HG02973 (cell line): ENCODE measurements around the gene NINJ1.

Experiments used
- ATAC-seq: cut with Tn5 transposase; IDR thresholded peaks from one replicate; pipeline ENCODE4 v1.9.1; 2021; ENCODE audit warnings: moderate library complexity; ENCODE audit not compliant: unreplicated experiment

NINJ1 gene

DNA sequence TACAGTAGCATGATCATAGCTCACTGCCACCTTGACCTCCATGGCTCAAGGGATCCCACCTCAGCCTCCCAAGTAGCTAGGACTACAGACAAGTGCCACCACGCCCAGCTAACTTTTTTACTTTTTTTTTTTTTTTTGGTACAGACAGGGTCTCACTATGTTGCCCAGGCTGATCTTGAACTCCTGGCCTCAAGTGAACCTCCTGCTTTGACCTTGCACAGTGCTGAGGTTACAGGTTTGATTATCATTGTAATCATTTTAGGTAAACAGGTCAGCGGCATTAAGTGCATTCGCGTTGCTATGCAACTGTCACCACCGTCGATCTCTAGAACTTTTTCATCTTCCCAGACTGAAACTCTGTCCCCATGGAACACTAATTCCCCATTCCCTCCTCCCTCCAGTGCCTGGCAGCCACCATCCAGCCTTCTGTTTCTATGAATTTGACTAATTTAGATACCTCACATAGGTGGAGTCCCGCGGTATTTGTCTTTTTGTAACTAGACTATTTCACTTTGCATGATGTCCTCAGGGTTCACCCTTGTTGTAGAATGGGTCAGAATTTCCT is 43.9 kb downstream of the NINJ1 start:
- ATAC-seq: no peak

DNA sequence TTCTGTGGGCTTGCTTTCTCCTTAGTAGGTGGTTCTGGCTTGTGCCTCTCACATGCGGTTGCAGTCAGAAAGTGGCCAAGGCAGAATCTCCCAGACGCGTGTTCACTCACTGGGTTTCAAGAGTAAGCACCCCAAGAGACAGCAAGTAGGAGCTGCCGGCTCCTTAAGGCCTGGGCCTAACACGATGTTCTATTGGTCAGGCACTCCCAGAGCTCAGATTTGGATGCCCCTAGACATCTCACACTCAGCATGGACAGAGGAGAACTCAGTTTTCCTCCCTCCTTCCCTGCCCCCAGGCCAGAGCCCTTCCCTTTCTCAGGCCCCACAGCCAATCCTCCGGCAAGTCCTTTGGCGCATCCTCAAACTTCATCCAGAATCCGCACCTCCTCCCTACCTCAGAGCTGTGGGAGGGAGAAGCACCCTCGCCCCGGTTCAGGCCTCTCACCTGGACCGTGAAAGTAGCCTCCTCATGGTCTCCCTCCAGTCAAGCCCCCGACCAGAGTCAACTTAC is 44.5 kb downstream of the NINJ1 start:
- ATAC-seq: no peak

- no peak for ATAC-seq
Measured at GRCh38 chr9:93089024-93089423, 45.0 kb downstream of the NINJ1 start.

DNA sequence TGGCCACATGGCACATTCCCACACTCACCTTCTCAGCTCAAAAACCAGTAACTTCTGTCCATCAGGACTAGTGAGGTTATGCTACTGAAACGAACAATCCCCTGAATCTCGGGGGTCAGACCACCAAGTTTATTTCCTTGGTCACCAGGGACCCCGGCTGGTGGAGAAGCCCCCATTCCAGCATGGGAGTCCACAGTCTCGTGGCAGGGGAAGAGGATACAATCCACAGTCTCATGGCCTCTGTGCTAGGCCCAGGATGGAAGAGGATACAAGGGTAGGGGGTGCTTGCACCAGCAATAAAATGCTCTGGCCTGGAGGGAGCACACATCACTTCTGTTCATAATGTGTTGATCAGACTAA is 45.4 kb downstream of the NINJ1 start:
- no peak for ATAC-seq

- ATAC-seq: no peak
Measured at GRCh38 chr9:93087971-93088655, 45.9 kb downstream of the NINJ1 start.

DNA sequence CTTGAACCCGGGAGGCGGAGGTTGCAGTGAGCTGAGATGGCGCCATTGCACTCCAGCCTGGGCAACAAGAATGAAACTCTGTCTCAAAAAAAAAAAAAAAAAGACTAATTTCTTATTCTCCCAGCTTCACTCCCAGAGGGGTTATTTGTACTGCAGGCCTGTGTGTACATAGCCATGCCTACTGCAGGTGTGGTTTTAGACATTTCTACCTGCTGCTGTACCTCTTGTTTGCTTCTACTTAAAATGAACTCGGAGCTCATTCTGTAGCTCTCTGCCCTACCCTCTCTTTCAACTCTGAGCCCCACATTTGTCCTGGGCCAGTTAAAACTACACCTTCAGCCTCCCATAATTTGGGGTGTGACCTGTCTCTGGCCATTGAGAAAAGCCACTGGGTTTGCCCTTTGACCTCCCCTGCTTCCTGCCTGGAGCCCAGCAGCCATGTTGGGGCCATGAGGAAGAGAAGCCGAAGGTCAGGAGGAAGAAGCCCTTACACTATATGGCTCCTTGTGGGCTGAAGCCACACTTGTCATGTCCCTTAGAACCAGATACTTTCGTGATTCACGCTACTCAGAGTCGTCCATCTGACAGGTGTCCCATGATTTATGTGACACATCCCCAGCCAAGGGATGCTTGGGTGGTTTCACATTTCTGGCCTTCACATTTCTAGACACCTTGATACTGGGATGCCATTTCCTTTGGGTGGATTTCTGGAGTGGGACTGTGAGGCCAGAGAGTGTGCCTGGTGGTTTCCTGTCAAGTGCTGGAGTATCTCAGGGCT is 47.4 kb downstream of the NINJ1 start:
- no peak for ATAC-seq

DNA sequence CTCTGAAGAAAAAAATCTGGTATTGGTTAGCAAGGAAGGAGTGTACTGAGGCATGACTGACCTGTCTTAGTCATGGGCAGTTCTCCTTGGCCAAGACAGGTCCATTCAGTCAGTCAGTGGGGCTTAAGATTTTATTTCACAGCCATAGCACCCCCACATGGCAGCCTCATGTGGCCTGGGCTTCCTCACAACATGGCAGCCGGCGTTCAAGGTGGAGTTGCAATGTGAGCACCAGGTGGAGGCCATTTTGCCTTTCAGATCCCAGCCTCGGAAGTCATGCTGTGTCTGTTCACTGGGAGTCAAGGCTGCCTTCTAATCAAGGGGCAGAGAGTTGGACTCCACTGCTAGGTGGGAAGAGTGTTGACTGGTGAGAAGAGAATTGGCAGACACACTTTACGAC is 48.4 kb downstream of the NINJ1 start:
- ATAC-seq: no peak

DNA sequence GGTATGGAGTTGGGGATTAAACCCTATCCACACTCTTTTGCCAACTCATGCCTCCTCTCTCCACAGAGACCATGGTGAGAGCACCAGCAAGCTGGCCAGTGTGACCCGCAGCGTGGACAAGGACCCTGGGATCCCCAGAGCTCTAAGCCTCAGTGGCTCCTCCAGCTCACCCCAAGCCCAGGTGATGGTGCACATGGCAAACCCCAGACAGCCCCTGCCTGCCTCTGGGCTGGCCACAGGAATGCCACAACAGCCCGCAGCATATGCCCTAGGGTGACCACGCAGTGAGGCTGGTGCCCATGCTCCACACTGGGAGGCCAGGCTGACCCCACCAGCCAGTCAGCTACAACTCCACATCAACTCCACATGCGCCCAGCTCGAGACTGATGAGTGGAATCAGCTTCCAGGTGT is 49.6 kb downstream of the NINJ1 start:
- ATAC-seq: no peak

DNA sequence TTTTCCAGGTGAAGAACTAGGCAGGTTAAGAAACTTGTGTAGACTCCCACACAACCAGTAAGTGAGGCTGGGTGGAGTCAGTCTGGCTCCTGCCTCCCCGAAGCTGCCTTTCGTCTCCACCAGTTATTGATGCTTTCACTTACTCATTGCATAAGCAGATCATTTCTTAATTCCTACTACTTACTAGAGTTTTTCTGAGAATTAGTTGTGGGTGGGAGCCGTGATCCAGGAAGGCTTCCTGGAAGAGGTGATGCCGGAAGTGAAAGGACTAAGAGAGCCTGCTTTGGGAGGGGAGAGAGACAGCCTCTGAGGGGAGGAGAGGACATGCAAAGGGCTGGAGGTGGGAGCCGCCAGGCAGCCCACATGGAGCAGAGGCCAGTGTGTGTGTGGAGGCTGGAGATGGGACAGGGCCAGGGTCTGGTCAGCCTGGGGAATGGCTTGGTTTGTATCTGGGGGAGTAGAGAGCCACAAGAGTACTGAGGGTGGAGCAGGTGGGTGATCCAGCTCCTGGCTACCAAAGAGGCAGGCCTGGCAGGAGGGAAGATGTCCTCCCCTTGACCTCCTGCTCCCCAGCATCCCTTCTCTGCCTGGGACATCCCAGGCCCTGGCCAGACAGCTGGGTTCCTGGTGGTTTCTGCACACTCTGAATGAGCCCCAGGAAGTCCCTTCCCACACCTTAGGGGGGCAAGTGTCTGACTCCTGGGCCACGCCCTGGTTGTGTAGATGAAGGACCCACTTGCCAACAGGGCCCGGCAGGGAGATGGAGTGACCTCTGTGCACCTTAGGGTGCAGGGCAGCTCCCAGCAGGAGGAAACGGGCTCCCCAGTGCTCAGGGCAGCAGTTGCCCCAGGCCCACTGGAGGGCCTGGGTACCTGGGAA is 50.2 kb downstream of the NINJ1 start:
- no peak for ATAC-seq

GRCh38 chr9:93082841-93083411 is 51.1 kb downstream of the NINJ1 start:
- ATAC-seq: no peak

DNA sequence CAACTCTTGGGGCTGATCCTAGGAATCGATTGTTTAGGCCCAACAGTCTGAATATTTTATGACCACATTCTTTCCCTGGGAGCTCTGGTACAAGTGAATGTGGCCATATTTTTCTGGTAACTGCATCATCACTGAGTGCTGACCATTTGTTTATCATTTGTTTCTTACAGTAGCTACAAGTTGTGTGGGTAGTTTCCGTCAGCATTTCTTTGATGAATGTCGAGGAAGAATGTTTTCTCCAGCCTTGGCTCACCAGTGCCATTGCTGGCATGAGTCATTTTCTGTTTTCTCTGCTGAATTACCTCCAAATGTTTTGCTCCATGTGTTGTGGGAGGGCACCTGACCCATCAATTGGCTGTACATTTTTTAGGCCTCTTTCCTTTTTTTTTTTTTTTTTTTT is 52.1 kb downstream of the NINJ1 start:
- no peak for ATAC-seq

DNA sequence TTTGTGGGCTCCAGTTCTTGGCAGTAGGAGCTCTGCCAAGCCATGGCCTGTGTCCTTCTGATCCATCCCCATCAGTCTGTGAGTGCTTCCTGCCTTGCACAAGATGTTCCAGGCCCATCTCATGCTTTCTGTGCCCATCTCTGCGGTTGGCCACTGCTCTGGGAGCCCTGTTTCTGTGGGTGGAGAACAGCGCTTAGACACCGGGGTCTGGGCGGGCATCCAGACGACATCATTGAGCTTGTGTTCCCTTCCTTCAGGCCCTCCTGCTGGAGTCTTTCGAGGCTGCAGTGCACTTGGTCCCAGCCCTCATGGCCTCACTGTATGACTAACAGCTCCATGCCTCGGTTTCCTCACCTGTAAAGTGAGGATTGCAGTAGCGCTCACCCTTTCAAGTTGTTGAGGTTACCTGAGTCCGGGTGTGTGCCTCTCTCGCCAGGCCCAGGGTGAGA is 52.9 kb downstream of the NINJ1 start:
- ATAC-seq: no peak

DNA sequence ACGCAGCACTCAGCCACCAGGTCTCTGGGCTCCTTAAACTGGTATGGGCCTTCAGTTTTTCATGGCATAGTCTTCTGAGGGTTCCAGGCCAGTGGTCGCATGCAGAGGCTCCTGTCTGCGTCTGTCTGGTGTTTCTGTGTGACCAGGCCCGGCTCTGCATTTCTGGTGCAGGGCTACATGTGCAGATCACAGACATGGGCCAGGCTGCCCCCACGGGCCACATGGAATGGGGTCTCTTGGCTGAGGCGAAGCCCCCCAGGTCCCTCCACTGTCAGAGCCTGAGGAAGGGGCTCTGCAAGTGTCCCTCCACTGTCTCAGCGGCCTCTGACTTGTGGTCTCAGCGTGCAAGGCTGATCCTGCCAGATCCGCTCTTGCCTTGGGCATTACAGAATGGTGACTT is 53.6 kb downstream of the NINJ1 start:
- ATAC-seq: no peak

DNA sequence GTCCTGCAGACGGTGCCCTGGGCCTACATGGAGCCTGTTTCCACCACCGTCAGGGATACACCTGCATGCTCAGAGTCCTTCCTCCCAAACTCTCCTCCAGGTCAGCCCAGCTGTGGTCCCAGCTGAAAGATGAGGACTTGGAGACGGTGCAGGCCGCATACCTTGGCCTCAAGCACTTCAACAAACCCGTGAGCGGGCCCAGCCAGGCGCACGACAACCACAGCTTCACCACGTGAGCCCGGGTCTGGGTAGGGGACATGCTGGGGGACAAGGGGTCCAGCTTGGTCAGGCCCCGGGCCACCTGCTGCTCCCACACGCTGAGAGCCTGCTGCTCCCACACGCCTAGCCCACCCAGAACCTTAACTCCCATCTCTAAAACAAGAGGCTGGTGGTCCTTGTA is 54.7 kb downstream of the NINJ1 start:
- ATAC-seq: no peak

DNA sequence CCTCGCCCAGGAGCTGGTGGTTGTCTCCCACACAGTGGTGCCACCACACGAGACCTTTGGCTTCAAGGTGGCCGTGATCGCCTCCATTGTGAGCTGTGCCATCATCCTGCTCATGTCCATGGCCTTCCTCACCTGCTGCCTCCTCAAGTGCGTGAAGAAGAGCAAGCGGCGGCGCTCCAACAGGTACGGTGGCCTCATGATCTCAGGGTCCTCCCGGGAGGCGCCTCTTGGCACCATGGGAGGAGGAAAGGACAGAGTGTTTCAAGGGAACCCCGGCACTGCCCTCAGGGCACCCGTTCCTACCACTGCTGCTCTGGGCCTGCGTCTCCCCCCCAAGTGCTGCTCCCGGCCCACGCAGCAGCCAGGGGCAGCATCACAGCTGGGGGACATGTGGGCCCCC is 56.2 kb downstream of the NINJ1 start:
- ATAC-seq: no peak

DNA sequence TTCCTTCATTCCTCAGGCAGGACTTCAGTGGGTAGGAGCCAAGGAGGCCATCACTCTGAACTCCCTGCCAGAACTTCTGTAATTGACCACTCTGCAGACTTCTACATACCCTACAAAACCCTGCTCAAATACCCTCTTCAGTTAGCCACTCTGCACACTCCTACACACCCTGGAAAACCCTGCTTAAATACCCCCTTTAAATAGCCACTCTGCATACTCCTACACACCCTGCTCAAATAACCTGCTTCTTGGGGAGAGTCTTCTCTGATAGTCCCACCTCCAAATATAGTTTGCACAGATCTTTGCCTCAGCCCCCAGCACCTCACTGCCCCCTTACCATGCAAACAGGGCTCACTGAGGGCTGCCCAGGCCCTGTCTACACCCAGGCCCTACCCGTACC is 56.7 kb downstream of the NINJ1 start:
- no peak for ATAC-seq

GRCh38 chr9:93076792-93077128 is 57.3 kb downstream of the NINJ1 start:
- no peak for ATAC-seq

- no peak for ATAC-seq
Measured at GRCh38 chr9:93076101-93076791, 57.8 kb downstream of the NINJ1 start.

GRCh38 chr9:93072383-93072795 is 61.7 kb downstream of the NINJ1 start:
- ATAC-seq: no peak
